ENCODE data around the gene ICA1.

- TF ChIP-seq, protein P1, sequence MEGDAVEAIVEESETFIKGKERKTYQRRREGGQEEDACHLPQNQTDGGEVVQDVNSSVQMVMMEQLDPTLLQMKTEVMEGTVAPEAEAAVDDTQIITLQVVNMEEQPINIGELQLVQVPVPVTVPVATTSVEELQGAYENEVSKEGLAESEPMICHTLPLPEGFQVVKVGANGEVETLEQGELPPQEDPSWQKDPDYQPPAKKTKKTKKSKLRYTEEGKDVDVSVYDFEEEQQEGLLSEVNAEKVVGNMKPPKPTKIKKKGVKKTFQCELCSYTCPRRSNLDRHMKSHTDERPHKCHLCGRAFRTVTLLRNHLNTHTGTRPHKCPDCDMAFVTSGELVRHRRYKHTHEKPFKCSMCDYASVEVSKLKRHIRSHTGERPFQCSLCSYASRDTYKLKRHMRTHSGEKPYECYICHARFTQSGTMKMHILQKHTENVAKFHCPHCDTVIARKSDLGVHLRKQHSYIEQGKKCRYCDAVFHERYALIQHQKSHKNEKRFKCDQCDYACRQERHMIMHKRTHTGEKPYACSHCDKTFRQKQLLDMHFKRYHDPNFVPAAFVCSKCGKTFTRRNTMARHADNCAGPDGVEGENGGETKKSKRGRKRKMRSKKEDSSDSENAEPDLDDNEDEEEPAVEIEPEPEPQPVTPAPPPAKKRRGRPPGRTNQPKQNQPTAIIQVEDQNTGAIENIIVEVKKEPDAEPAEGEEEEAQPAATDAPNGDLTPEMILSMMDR (conservative IDR thresholded peaks at IDR 0.05; ENCODE audit: low read depth, low read length), result no peak
- TF ChIP-seq EZH2 (IDR thresholded peaks at IDR 0.05; ENCODE audit: low read length, unreplicated experiment) (no peak), EZH2phosphoT487 (IDR thresholded peaks at IDR 0.05; ENCODE audit: borderline replicate concordance, low read length) (no peak)
Measured at GRCh38 chr7:8125680-8126444, 136.1 kb downstream of the ICA1 start.

All from PC-3 (cell line).